Calu3 (cell line): ENCODE data around the gene ILRUN. TPM values are rescaled to one million over a fixed set of nuclear protein-coding genes. Genes with fewer than 3 reads are reported as not detected.
"Not testable (repeated sequence)": the region's sequence is repeated elsewhere in the genome, so short reads cannot be mapped to it uniquely, and the experiment has no call there.

ENCODE experiments used
- BruUV-seq: library from RNA; stranded (reverse); fragments of 400-500 nt; replicated peaks from 2 replicates; lab custom pipeline; 2021; lab: Mats Ljungman, UMichigan
- CTCF ChIA-PET: fragments of 300-600 bp; sonication (Branson Sonifier 250); formaldehyde crosslinking; loops from one replicate; lab custom pipeline; 2022; ENCODE audit warnings: antibody characterized with exemption; lab: Charles Lee
- DNase-seq: peaks from one replicate; pipeline ENCODE4 v3.0.0; 2022
- H3K27ac Mint-ChIP-seq: one replicate; pipeline ENCODE4 v1.8.0; 2022; ENCODE audit warnings: mixed read lengths; ENCODE audit not compliant: unreplicated experiment
- H3K27me3 Mint-ChIP-seq: one replicate; pipeline ENCODE4 v1.8.0; 2022; ENCODE audit warnings: mixed read lengths; ENCODE audit not compliant: unreplicated experiment
- H3K36me3 Mint-ChIP-seq: one replicate; pipeline ENCODE4 v1.8.0; 2022; ENCODE audit warnings: mild to moderate bottlenecking, moderate library complexity, mixed read lengths; ENCODE audit not compliant: insufficient read depth, unreplicated experiment
- H3K4me1 Mint-ChIP-seq: one replicate; pipeline ENCODE4 v1.8.0; 2022; ENCODE audit warnings: mild to moderate bottlenecking, low read depth, mixed read lengths; ENCODE audit not compliant: unreplicated experiment
- H3K4me3 Mint-ChIP-seq: one replicate; pipeline ENCODE4 v1.8.0; 2022; ENCODE audit warnings: mild to moderate bottlenecking, low read depth, moderate library complexity, mixed read lengths; ENCODE audit not compliant: unreplicated experiment
- H3K9me3 Mint-ChIP-seq: one replicate; pipeline ENCODE4 v1.8.0; 2022; ENCODE audit warnings: low read depth, mixed read lengths; ENCODE audit not compliant: unreplicated experiment
- CTCF ChIP-seq: fragments of 200-600 bp; IDR thresholded peaks from one replicate; pipeline ENCODE4 v1.8.0; 2022; ENCODE audit warnings: antibody characterized with exemption; ENCODE audit not compliant: unreplicated experiment
- intact Hi-C: fragments of 100-400 bp; cut with micrococcal nuclease; formaldehyde crosslinking; loops from one replicate; pipeline ENCODE4 v1.10.0; 2022; ENCODE audit not compliant: unreplicated experiment
- total RNA-seq: library from RNA; stranded (reverse); gene quantifications from 2 replicates; pipeline ENCODE4 v1.2.3, GENCODE V29; 2022

ILRUN gene
- total RNA-seq, 1 experiment from 2014 or later = 137 TPM

- peak overlapping the region; percentile 53 for H3K4me3 Mint-ChIP-seq
Observed at GRCh38 chr6:34718976-34719375, 22.4 kb upstream of the ILRUN start.

GRCh38 chr6:34717466-34717865, 20.9 kb upstream of the ILRUN start:
- Mint-ChIP-seq H3K4me1 (peaks cover 51% of the 10 kb centered on the region), H3K4me3 (no peak overlapping the region), H3K9me3 (no peaks in the 10 kb centered on the region), H3K36me3 (peaks cover 20% of the 10 kb centered on the region), H3K27ac (no peak overlapping the region), H3K27me3 (no peaks in the 10 kb centered on the region)
- intact Hi-C loops = loop anchor here (5.0 kb wide), 1 partner anchor 40 kb away; the partner anchor contains the start of gene SNRPC
- no peak for TF ChIP-seq CTCF
- CTCF ChIA-PET = interaction anchor here (0.6 to 1.3 kb wide), 3 partner anchors 28 to 485 kb away, joined by 3 to 5 read pairs (median 3); no protein-coding TSS in a partner anchor
- BruUV-seq = no TSS peak
- no peak for DNase-seq

More at GRCh38 chr6:34718976-34719375, 22.4 kb upstream of the ILRUN start:
- Mint-ChIP-seq H3K36me3 (peaks cover 20% of the 10 kb centered on the region), H3K27me3 (no peaks in the 10 kb centered on the region), H3K4me1 (peaks cover 62% of the 10 kb centered on the region), H3K9me3 (no peaks in the 10 kb centered on the region), H3K27ac (peak overlapping the region; percentile 80)
- intact Hi-C loops = loop anchor here (5.0 kb wide), 1 partner anchor 38 kb away; the partner anchor contains the start of gene SNRPC
- no peak for DNase-seq
- no peak for TF ChIP-seq CTCF
- BruUV-seq = no TSS peak
- CTCF ChIA-PET = interaction anchor here (0.7 to 1.4 kb wide), 3 partner anchors 19 to 73 kb away, joined by 3 to 4 read pairs (median 3); partner anchors contain the start of gene BLTP3A

GRCh38 chr6:34714663-34715062, 18.1 kb upstream of the ILRUN start:
- Mint-ChIP-seq H3K9me3 (no peaks in the 10 kb centered on the region), H3K27me3 (no peaks in the 10 kb centered on the region), H3K4me3 (no peak overlapping the region), H3K27ac (no peak overlapping the region), H3K36me3 (peaks cover 20% of the 10 kb centered on the region), H3K4me1 (peaks cover 42% of the 10 kb centered on the region)
- CTCF ChIA-PET = interaction anchor here (0.6 to 0.7 kb wide), 3 partner anchors 40 to 1417 kb away, joined by 3 read pairs; no protein-coding TSS in a partner anchor
- intact Hi-C loops = loop anchor here (5.0 kb wide), 1 partner anchor 43 kb away; the partner anchor contains the start of gene SNRPC
- no peak for TF ChIP-seq CTCF
- no TSS peak for BruUV-seq
- no peak for DNase-seq

- H3K9me3 Mint-ChIP-seq, H3K4me3 Mint-ChIP-seq, DNase-seq, intact Hi-C loops, H3K27me3 Mint-ChIP-seq, H3K27ac Mint-ChIP-seq, BruUV-seq, CTCF ChIA-PET: not testable (repeated sequence)
- Mint-ChIP-seq H3K36me3 (peaks cover 20% of the 10 kb centered on the region), H3K4me1 (peaks cover 37% of the 10 kb centered on the region)
Observed at GRCh38 chr6:34712881-34713280, 16.3 kb upstream of the ILRUN start.

GRCh38 chr6:34709386-34709785, 12.8 kb upstream of the ILRUN start:
- no peak for TF ChIP-seq CTCF
- intact Hi-C loops = no loop called here
- H3K9me3 Mint-ChIP-seq = no peaks in the 10 kb centered on the region

More at GRCh38 chr6:34709386-34709785, 12.8 kb upstream of the ILRUN start:
- DNase-seq = no peak
- no peaks in the 10 kb centered on the region for H3K27me3 Mint-ChIP-seq
- CTCF ChIA-PET = interaction anchor here (0.7 kb wide), 1 partner anchor 1373 kb away, joined by 3 read pairs; no protein-coding TSS in a partner anchor
- H3K27ac Mint-ChIP-seq = no peak overlapping the region
- no peak overlapping the region for H3K4me3 Mint-ChIP-seq
- BruUV-seq = no TSS peak
- peaks cover 24% of the 10 kb centered on the region for H3K4me1 Mint-ChIP-seq
- H3K36me3 Mint-ChIP-seq = no peaks in the 10 kb centered on the region
